K562 (cell line): ENCODE data around the gene GPATCH2. TPM values are rescaled to one million over a fixed set of nuclear protein-coding genes. Genes with fewer than 3 reads are reported as not detected.

Experiments
- ATAC-seq: fragments of 200-7000 bp; cut with Tn5 transposase; 3 replicates; pipeline ENCODE4 v1.9.1; 2020; ENCODE audit warnings: moderate library complexity
- BruUV-seq: library from RNA; stranded (reverse); fragments of 400-500 nt; replicated peaks from 2 replicates; lab custom pipeline; 2021; lab: Mats Ljungman, UMichigan
- CTCF ChIA-PET: fragments of 300-600 bp; formaldehyde crosslinking; extraction: SDS; loops from one replicate; lab custom pipeline; 2021; ENCODE audit warnings: low intra/inter-chr PET ratio; lab: Yijun Ruan, JAX
- POLR2A ChIA-PET: fragments of 300-600, 350-650 bp; sonication (Branson Sonifier 250); formaldehyde crosslinking; extraction: SDS; loops from one replicate; lab custom pipeline; 2021; ENCODE audit warnings: antibody characterized with exemption, inconsistent platforms; lab: Yijun Ruan, JAX
- DNase-seq, 4 experiments: peaks; one replicate each; pipeline versions ENCODE4 v3.0.0 to v3.0.0-alpha.2; 2011 to 2018; ENCODE audit warnings: low spot score in 3 of 4, mixed read lengths in 3 of 4; ENCODE audit errors: extremely low read depth in 1 of 4
- FAIRE-seq: peaks from 2 replicates; lab custom pipeline; 2011; peaks lifted over from hg19 to GRCh38; lab: Jason Lieb, UNC
- H2AFZ ChIP-seq: 2 replicates; pipeline ENCODE4 v1.6.0; 2011; ENCODE audit warnings: low read depth, low read length, control low read depth, inconsistent platforms
- H3K27ac ChIP-seq: fragments of 200-600 bp; 3 replicates; pipeline ENCODE4 v1.8.0; 2011; ENCODE audit warnings: low read depth, mild to moderate bottlenecking, control low read depth, inconsistent platforms, low read length, moderate library complexity, mixed read lengths; ENCODE audit errors: extremely low read depth
- H3K27me3 ChIP-seq, 2 experiments: fragments of 300-600 bp in 1 of 2; 2 replicates in 1 of 2; 3 replicates in 1 of 2; pipeline versions ENCODE4 v1.6.0 to v1.8.0; 2011; ENCODE audit warnings: inconsistent platforms in 2 of 2, low read length in 2 of 2, mild to moderate bottlenecking in 1 of 2, mixed read lengths in 1 of 2, moderate library complexity in 1 of 2; ENCODE audit not compliant: control insufficient read depth in 2 of 2, insufficient read depth in 2 of 2
- H3K36me3 ChIP-seq: fragments of 300-600 bp; 3 replicates; pipeline ENCODE4 v1.8.0; 2011; ENCODE audit warnings: mild to moderate bottlenecking, low read length, inconsistent platforms; ENCODE audit not compliant: control insufficient read depth, insufficient read depth
- H3K4me1 ChIP-seq, 2 experiments: fragments of 200-600 bp in 1 of 2; replicated peaks in 1 of 2; 2 replicates in 1 of 2; 3 replicates in 1 of 2; pipeline versions ENCODE4 v1.5.1 to v1.8.0; 2011; ENCODE audit warnings: inconsistent platforms in 2 of 2, low read length in 2 of 2, mild to moderate bottlenecking in 1 of 2, mixed read lengths in 1 of 2, moderate library complexity in 1 of 2; ENCODE audit not compliant: control insufficient read depth in 2 of 2, insufficient read depth in 2 of 2
- H3K4me2 ChIP-seq: 2 replicates; pipeline ENCODE4 v1.6.1; 2011; ENCODE audit warnings: low read length, control low read depth, inconsistent platforms, mixed read lengths; ENCODE audit not compliant: insufficient read depth
- H3K4me3 ChIP-seq: fragments of 200-600 bp; sonication (generic), shearing (Covaris generic); 2 replicates; pipeline ENCODE4 v1.5.1; 2016; ENCODE audit warnings: control low read depth, inconsistent platforms
- H3K79me2 ChIP-seq: fragments of 200-600 bp; 3 replicates; pipeline ENCODE4 v1.8.0; 2011; ENCODE audit warnings: low read length, inconsistent platforms; ENCODE audit not compliant: control insufficient read depth, insufficient read depth
- H3K9ac ChIP-seq, 2 experiments: 2 replicates each; pipeline versions ENCODE4 v1.6.0 to v1.6.1; 2011; ENCODE audit warnings: low read depth in 2 of 2, low read length in 2 of 2, control low read depth in 1 of 2, inconsistent platforms in 1 of 2, mild to moderate bottlenecking in 1 of 2, mixed read lengths in 1 of 2; ENCODE audit not compliant: insufficient read depth in 1 of 2
- H3K9me1 ChIP-seq: one replicate; pipeline ENCODE4 v1.6.0; 2011; ENCODE audit warnings: inconsistent platforms, mild to moderate bottlenecking, low read length, moderate library complexity; ENCODE audit not compliant: control insufficient read depth, insufficient read depth
- H3K9me3 ChIP-seq: replicated peaks from 2 replicates; pipeline ENCODE4 v1.5.1; 2011; ENCODE audit warnings: low read depth, low read length, inconsistent platforms; ENCODE audit not compliant: control insufficient read depth, insufficient read depth
- H4K20me1 ChIP-seq: replicated peaks from 2 replicates; pipeline ENCODE4 v1.6.1; 2011; ENCODE audit warnings: low read length, inconsistent platforms, mixed read lengths; ENCODE audit not compliant: control insufficient read depth, insufficient read depth
- RHOXF2B ChIP-seq: fragments of 250-450 bp; sonication (Bioruptor Pico); conservative IDR thresholded peaks from 2 replicates; pipeline ENCODE4 v1.5.1; 2021
- ZNF75A ChIP-seq: fragments of 450-650 bp; formaldehyde crosslinking; IDR thresholded peaks from 2 replicates; pipeline ENCODE4 v1.4.0; 2020; ENCODE audit warnings: mild to moderate bottlenecking
- WGBS: fragments of 100-300 bp; shearing (Covaris generic); methylation state at CpG from one replicate; pipeline ENCODE4 v1.1.6; 2016; ENCODE audit warnings: low coverage, mixed read lengths; ENCODE audit not compliant: insufficient coverage; ENCODE audit errors: missing lambda C conversion rate; 5-methylcytosine and 5-hydroxymethylcytosine counted together
- in situ Hi-C: fragments of 300-500 bp; cut with MboI; formaldehyde crosslinking; loops from 4 replicates; pipeline ENCODE4 v1.15.0; 2018; ENCODE audit warnings: inconsistent platforms, mixed read lengths
- intact Hi-C: fragments of 100-400 bp; cut with micrococcal nuclease; formaldehyde crosslinking; loops from 2 replicates; pipeline ENCODE4 v1.14.2; 2022
- polyA plus RNA-seq, 8 experiments: library from polyadenylated mRNA; depleted of rRNA in 4 of 8; stranded (reverse) in 5 of 8; unstranded in 3 of 8; fragments of >200 nt; fragmentation: Nextera tagmentation in 2 of 8; fragmentation: Illumina TruSeq in 1 of 8; extraction: Ambion mirVana in 2 of 8; extraction: Trizol in 1 of 8; gene quantifications; 2 replicates each; pipeline versions ENCODE4 v1.2.1 to v1.2.3, GENCODE V29; 2011 to 2014; ENCODE audit warnings: inconsistent platforms in 1 of 8, missing spikeins in 1 of 8
- total RNA-seq, 7 experiments: library from RNA; depleted of rRNA in 6 of 7; stranded (reverse); fragments of >200 nt in 6 of 7; fragmentation: Illumina TruSeq in 2 of 7; extraction: Trizol in 2 of 7; gene quantifications; 2 replicates each; pipeline versions ENCODE4 v1.2.1 to v1.2.3, GENCODE V29; 2011 to 2021; ENCODE audit warnings: low replicate concordance in 1 of 7
- TF ChIP-seq, protein P1 (sequence below): sonication (generic); formaldehyde crosslinking; IDR thresholded peaks from 2 replicates; pipeline ENCODE4 v1.5.0; 2020; ENCODE audit warnings: missing genetic modification reagents

Gene GPATCH2
- total and polyA plus RNA-seq, 9 of the 15 experiments (the other 6 are each of a cell fraction or from before 2014, with no cell fraction given), result 0.38 to 2.0 (median 0.55) TPM

DNA sequence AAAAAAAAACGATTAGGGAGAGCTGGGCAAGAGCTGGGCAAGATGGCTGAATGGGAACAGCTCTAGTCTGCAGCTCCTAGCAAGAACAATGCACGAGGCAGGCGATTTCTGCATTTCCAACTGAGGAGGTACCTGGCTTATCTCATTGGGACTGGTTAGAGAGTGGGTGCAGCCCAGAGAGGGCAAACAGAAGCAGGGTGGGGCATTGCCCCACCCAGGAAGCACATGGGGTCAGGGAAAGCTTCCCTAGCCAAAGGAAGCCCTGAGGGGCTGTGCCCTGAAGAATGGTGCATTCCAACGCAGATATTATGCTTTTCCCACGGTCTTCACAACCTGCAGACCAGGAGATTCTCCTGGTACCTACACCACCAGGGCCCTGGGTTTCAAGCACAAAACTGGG lies 251.6 kb downstream of the GPATCH2 start:
- H4K20me1 ChIP-seq, result no peaks in the 10 kb centered on the region
- no peak overlapping the region for H2AFZ ChIP-seq
- in situ Hi-C loops (no loop called here), intact Hi-C loops (no loop called here)
- H3K36me3 ChIP-seq, result no peaks in the 10 kb centered on the region
- no peak overlapping the region for H3K4me2 ChIP-seq
- H3K9me1 ChIP-seq, result no peaks in the 10 kb centered on the region
- no peaks in the 10 kb centered on the region for H3K79me2 ChIP-seq
- ATAC-seq, result no peak
- ChIA-PET CTCF (no interaction called here), POLR2A (no interaction called here)
- no peak for DNase-seq
- H3K9me3 ChIP-seq, result 0 out of 2 replicates have a peak, but pooled peaks cover 5% of the 10 kb centered on the region
- no peak overlapping the region for H3K9ac ChIP-seq
- TF ChIP-seq, protein P1, sequence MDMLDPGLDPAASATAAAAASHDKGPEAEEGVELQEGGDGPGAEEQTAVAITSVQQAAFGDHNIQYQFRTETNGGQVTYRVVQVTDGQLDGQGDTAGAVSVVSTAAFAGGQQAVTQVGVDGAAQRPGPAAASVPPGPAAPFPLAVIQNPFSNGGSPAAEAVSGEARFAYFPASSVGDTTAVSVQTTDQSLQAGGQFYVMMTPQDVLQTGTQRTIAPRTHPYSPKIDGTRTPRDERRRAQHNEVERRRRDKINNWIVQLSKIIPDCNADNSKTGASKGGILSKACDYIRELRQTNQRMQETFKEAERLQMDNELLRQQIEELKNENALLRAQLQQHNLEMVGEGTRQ (CRISPR knock-in tag), result no peak
- no peak for TF ChIP-seq ZNF75A
- no peak for TF ChIP-seq RHOXF2B (CRISPR knock-in tag)
- no peaks in the 10 kb centered on the region for H3K27me3 ChIP-seq
- no TSS peak for BruUV-seq
- H3K4me1 ChIP-seq, result no peaks in the 10 kb centered on the region
- FAIRE-seq, result no peak
- H3K27ac ChIP-seq, result no peak overlapping the region
- H3K4me3 ChIP-seq, result no peak overlapping the region
- 3% methylated on average over 5 of the region's 5 CpGs for WGBS

Other genes starting within 250 kb of the GPATCH2 start
- gene SPATA17, start 254 bp upstream of the GPATCH2 start, total RNA-seq (2014; rRNA removed), result not detected in 2 replicates
- not detected in 2 replicates for gene SPATA17, start 254 bp upstream of the GPATCH2 start, total RNA-seq (2014; rRNA removed; fragmentation: Illumina TruSeq; extraction: Trizol)
- not detected in 2 replicates for gene SPATA17, start 254 bp upstream of the GPATCH2 start, total RNA-seq (2015; rRNA removed; fragmentation: Illumina TruSeq; extraction: Trizol)
- not detected in 2 replicates for gene SPATA17, start 254 bp upstream of the GPATCH2 start, total RNA-seq (2021)
- gene SPATA17, start 254 bp upstream of the GPATCH2 start, polyA plus RNA-seq (2011; rRNA removed), result 0.11 TPM in 1 of 2 replicates, not detected in the other
- gene SPATA17, start 254 bp upstream of the GPATCH2 start, polyA plus RNA-seq (2014; fragmentation: Illumina TruSeq; extraction: Trizol), result not detected in 2 replicates
- under 1 TPM in 1 of 2 experiments, not detected in 1; 0.04 TPM for gene SPATA17, start 254 bp upstream of the GPATCH2 start, polyA plus RNA-seq (2014; fragmentation: Nextera tagmentation; extraction: Ambion mirVana)
- gene SPATA17, start 254 bp upstream of the GPATCH2 start, polyA plus RNA-seq (2014; rRNA removed), result not detected in 2 replicates